Measurements from ENCODE around the gene SP9.

- no peak for TF ChIP-seq CTCF (IDR thresholded peaks at IDR 0.05)
- no peak for TF ChIP-seq POLR2AphosphoS5 (IDR thresholded peaks at IDR 0.05; ENCODE audit: low read depth, low read length)
- TF ChIP-seq, protein P1, sequence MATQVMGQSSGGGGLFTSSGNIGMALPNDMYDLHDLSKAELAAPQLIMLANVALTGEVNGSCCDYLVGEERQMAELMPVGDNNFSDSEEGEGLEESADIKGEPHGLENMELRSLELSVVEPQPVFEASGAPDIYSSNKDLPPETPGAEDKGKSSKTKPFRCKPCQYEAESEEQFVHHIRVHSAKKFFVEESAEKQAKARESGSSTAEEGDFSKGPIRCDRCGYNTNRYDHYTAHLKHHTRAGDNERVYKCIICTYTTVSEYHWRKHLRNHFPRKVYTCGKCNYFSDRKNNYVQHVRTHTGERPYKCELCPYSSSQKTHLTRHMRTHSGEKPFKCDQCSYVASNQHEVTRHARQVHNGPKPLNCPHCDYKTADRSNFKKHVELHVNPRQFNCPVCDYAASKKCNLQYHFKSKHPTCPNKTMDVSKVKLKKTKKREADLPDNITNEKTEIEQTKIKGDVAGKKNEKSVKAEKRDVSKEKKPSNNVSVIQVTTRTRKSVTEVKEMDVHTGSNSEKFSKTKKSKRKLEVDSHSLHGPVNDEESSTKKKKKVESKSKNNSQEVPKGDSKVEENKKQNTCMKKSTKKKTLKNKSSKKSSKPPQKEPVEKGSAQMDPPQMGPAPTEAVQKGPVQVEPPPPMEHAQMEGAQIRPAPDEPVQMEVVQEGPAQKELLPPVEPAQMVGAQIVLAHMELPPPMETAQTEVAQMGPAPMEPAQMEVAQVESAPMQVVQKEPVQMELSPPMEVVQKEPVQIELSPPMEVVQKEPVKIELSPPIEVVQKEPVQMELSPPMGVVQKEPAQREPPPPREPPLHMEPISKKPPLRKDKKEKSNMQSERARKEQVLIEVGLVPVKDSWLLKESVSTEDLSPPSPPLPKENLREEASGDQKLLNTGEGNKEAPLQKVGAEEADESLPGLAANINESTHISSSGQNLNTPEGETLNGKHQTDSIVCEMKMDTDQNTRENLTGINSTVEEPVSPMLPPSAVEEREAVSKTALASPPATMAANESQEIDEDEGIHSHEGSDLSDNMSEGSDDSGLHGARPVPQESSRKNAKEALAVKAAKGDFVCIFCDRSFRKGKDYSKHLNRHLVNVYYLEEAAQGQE (IDR thresholded peaks at IDR 0.05; ENCODE audit: insufficient read depth in 1 of 2, low read depth in 2 of 2, low read length in 1 of 2) = no peak
- no peak for TF ChIP-seq TCF7L2 (IDR thresholded peaks at IDR 0.05; ENCODE audit: low read depth, low read length)
These were observed 42.2 kb downstream of the SP9 start for GRCh38 chr2:174376967-174377366.

All from Panc1 (cell line).